Ovary (tissue), 9 donors: ENCODE measurements around the gene FARP2. TPM values are rescaled to one million over a fixed set of nuclear protein-coding genes. Genes with fewer than 3 reads are reported as not detected.
"Not testable (repeated sequence)": the region's sequence is repeated elsewhere in the genome, so short reads cannot be mapped to it uniquely, and the experiment has no call there.

Experiments
- DNase-seq, 5 donors: peaks; one replicate each; pipeline ENCODE4 v3.0.0-alpha.2; 2019 to 2020
- H3K27ac ChIP-seq, 2 donors: fragments of 200-600 bp; one replicate each; pipeline versions ENCODE4 v1.5.1 to v1.8.0; 2019 to 2022
- H3K27me3 ChIP-seq: fragments of 200-600 bp; one replicate; pipeline ENCODE4 v1.8.0; 2022
- H3K36me3 ChIP-seq: fragments of 200-600 bp; sonication (generic); one replicate; pipeline ENCODE4 v1.5.1; 2019
- H3K4me1 ChIP-seq: one replicate; pipeline ENCODE4 v1.8.1; 2013; ENCODE audit warnings: mild to moderate bottlenecking, moderate library complexity; ENCODE audit not compliant: insufficient read depth
- H3K4me3 ChIP-seq: fragments of 200-600 bp; sonication (generic); one replicate; pipeline ENCODE4 v1.5.1; 2017
- H3K9me3 ChIP-seq, 2 donors: fragments of 200-600 bp in 1 of 2; sonication (generic) in 1 of 2; one replicate each; pipeline versions ENCODE4 v1.5.1 to v1.8.1; 2013 to 2019; ENCODE audit warnings: mild to moderate bottlenecking in 1 of 2, moderate library complexity in 1 of 2
- CTCF ChIP-seq, 3 donors: fragments of 450-650 bp in 2 of 3; fragments of 200-600 bp in 1 of 3; IDR thresholded peaks; one replicate each; pipeline versions ENCODE4 v1.5.1 to v1.8.0; 2016 to 2022; ENCODE audit warnings: antibody characterized with exemption in 3 of 3, mild to moderate bottlenecking in 1 of 3
- EP300 ChIP-seq: sonication (generic); formaldehyde crosslinking; IDR thresholded peaks from one replicate; pipeline ENCODE4 v1.6.1; 2017; ENCODE audit warnings: antibody characterized with exemption
- POLR2A ChIP-seq: fragments of 450-650 bp; IDR thresholded peaks from one replicate; pipeline ENCODE4 v1.6.1; 2017; ENCODE audit warnings: antibody characterized with exemption, mild to moderate bottlenecking, moderate library complexity
- WGBS, 3 donors: extraction: QIAGEN DNeasy Blood & Tissue Kit in 1 of 3; methylation state at CpG; one replicate each; pipeline versions ENCODE4 v1.1.5 to v1.1.7; 2013 to 2017; 5-methylcytosine and 5-hydroxymethylcytosine counted together
- intact Hi-C, 4 donors: fragments of 100-400 bp; cut with DNase I; formaldehyde crosslinking; loops; one replicate each; pipeline versions ENCODE4 v1.11.0 to v1.15.1; 2022 to 2023
- polyA plus RNA-seq, 2 donors: library from polyadenylated mRNA; stranded (reverse); fragments of 200-250 nt in 1 of 2; fragments of 350-450 nt in 1 of 2; fragmentation: Illumina TruSeq in 1 of 2; extraction: RNeasy Lipid Tissue Mini Kit (QIAGEN cat#74804) in 1 of 2; gene quantifications; one replicate each; pipeline ENCODE4 v1.2.3, GENCODE V29; 2013 to 2014
- total RNA-seq, 7 donors: library from RNA; depleted of rRNA in 2 of 7; stranded (reverse); fragments of >200 nt in 2 of 7; fragmentation: NEBNext Ultra II Directional in 3 of 7; extraction: Animal tissue kit (Norgen Biotek cat#: 25700) in 3 of 7; gene quantifications; one replicate each; pipeline versions ENCODE4 v1.1.0 to v1.2.4, GENCODE V29; 2016 to 2023
- donor health status: DM: no; HTN: no; CAD: no; lungs with moderate emphysema.
- donor health status: DM: no; HTN: no; CAD: no.
- donor health status: Bipolar disorder and iron deficiency.
- donor health status: DM: yes; HTN: yes; CAD: no.
- donor health status: DM: no; HTN: no; CAD: no.
- donor health status: DM: yes; HTN: yes; CAD: no.

The FARP2 gene
- total and polyA plus RNA-seq, 9 donors = 13.5 to 62.1 (median 39.5) TPM

DNA sequence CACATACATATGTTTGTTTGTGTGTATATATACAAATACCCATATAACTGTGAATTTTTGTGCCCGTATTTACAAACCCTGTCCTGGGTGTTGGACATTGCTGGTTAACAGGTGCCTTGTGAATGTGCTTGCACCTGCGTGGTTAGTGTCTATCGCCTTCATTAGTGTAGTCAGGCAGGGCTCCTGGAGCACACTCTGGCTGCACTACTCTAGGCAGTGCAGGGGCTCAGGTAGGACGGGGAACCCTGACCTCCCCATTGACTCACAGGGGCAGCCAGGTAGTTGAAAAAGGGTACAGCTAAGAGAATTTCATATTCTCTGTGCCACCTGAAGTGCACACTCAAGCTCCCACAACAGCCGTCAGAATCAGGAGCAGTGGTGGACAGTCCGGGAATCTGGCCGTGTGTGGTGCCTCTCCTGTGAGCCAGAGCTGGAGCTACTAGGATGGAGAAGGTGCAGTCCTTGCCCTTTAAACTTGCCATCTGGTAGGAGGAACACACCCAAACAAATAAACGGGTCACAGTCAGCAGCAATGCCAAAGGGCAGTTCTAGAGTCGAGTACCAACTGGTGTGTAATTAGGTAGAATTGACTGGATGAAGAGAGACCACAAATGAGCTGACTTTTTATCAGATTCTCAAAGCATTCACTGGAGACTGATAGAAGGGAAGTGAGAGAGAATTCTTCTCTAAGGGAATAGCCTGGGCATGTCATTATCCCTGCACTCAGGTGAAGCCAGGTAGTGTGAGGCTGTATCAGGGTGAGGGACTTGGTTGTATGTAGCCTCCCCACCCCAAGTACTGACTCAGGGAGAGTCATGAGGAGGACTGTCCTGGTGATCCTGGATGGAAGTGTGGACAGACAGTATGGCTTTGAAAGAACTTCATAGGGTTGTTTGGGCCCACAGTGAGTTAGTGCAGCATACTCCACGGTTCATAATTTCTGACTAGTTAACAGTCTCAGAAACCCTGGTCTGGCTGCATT lies 44.1 kb downstream of the FARP2 start:
- Histone ChIP-seq H3K36me3 (no peaks in the 10 kb centered on the region), H3K4me3 (no peak overlapping the region), H3K9me3 (no peaks in the 10 kb centered on the region), H3K4me1 (no peaks in the 10 kb centered on the region), H3K27ac (no peak overlapping the region), H3K27me3 (no peaks in the 10 kb centered on the region)
- TF ChIP-seq CTCF (IDR thresholded peaks at IDR 0.05) = no peak
- no peak for TF ChIP-seq POLR2A
- TF ChIP-seq EP300 = no peak
- DNase-seq = no peak
- WGBS, 3 donors = 77 to 82% (median 78%) methylated on average over 10 of the region's 10 CpGs
- intact Hi-C loops = no loop called here

DNA sequence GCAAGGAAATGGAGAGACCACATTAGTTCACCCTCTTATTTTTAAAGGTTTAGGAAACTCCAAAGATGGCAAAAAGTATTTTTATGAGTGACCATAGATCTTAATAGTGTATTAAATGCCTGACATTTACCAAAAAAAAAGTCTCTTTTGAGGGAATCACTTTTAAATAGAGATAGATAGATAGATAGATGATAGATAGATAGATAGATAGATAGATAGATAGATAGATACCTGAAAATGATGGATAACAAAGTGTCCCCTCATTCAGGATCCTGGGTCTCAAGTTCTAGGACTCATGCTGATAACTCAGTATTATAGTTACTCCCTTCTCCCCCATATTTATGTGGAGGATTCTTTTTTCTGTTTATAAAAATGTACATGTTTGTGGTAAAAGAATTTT lies 52.8 kb downstream of the FARP2 start:
- Histone ChIP-seq H3K36me3 (no peaks in the 10 kb centered on the region), H3K9me3 (no peaks in the 10 kb centered on the region), H3K27me3 (no peaks in the 10 kb centered on the region), H3K4me1 (no peaks in the 10 kb centered on the region), H3K4me3 (no peak overlapping the region), H3K27ac (no peak overlapping the region)
- TF ChIP-seq CTCF (IDR thresholded peaks at IDR 0.05) (no peak), EP300 (no peak), POLR2A (no peak)
- DNase-seq = no peak
- intact Hi-C loops = no loop called here

GRCh38 chr2:241410739-241411176 lies 54.7 kb downstream of the FARP2 start:
- no peaks in the 10 kb centered on the region for H3K36me3 ChIP-seq
- intact Hi-C loops = no loop called here
- 92 to 93% (median 93%) methylated on average over 9 of the region's 9 CpGs for WGBS, 3 donors
- no peaks in the 10 kb centered on the region for H3K9me3 ChIP-seq
- DNase-seq = no peak
- H3K27me3 ChIP-seq = no peaks in the 10 kb centered on the region
- TF ChIP-seq EP300 = no peak
- TF ChIP-seq CTCF (IDR thresholded peaks at IDR 0.05) = no peak
- no peak for TF ChIP-seq POLR2A
- no peaks in the 10 kb centered on the region for H3K4me1 ChIP-seq
- no peak overlapping the region for H3K27ac ChIP-seq
- no peak overlapping the region for H3K4me3 ChIP-seq

DNA sequence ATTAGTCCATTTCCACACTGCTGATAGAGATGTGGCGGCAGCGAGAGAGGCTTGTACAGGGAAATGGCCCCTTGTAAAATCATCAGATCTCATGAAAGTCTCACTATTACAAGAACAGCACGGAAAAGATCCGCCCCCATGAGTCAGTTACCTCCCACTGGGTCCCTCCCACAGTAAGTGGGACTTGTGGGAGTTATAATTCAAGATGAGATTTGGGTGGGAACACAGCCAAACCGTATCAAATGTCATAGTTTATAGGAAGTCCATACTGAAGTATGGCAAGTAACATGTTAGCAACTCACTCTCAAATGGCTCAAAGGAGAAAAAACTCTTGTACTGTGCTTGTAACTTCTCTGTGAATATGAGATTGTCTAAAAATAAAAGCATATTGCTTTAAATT lies 56.1 kb downstream of the FARP2 start:
- Histone ChIP-seq H3K27me3 (no peaks in the 10 kb centered on the region), H3K4me3 (no peak overlapping the region), H3K27ac (no peak overlapping the region), H3K4me1 (no peaks in the 10 kb centered on the region), H3K9me3 (no peaks in the 10 kb centered on the region), H3K36me3 (no peaks in the 10 kb centered on the region)
- TF ChIP-seq POLR2A (no peak), EP300 (no peak), CTCF (IDR thresholded peaks at IDR 0.05) (no peak)
- WGBS, 3 donors = 55 to 64% (median 63%) methylated on average over 5 of the region's 5 CpGs
- DNase-seq = no peak
- intact Hi-C loops = no loop called here

DNA sequence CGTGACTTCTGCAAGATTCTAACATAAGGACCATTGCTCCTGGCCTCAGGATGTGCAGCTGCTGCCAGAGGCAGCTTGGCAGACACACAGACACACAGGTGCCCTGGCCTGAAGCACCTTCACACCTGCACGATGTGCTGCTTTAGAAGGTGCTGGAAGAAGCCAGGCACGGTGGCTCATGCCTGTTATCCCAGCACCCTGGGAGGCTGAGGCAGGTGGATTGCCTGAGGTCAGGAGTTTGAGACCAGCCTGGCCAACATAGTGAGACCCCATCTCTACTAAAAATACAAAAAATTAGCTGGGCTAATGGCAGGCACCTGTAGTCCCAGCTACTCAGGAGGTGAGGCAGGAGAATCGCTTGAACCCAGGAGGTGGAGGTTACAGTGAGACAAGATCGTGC lies 57.4 kb downstream of the FARP2 start:
- H3K4me3 ChIP-seq, H3K27ac ChIP-seq, H3K27me3 ChIP-seq, H3K9me3 ChIP-seq, DNase-seq, H3K36me3 ChIP-seq, H3K4me1 ChIP-seq, intact Hi-C loops: not testable (repeated sequence)
- 94 to 96% (median 95%) methylated on average over 5 of the region's 5 CpGs for WGBS, 3 donors
